IMR-90 (cell line): ENCODE measurements around the gene DNASE2B. TPM values are rescaled to one million over a fixed set of nuclear protein-coding genes. Genes with fewer than 3 reads are reported as not detected.

Experiments used
- ATAC-seq: fragments of 200-7000 bp; cut with Tn5 transposase; 2 replicates; pipeline ENCODE4 v1.9.1; 2020; ENCODE audit warnings: low read depth, mild to moderate bottlenecking, moderate library complexity
- BruUV-seq: library from RNA; stranded (reverse); fragments of 400-500 nt; replicated peaks from 2 replicates; lab custom pipeline; 2021; lab: Mats Ljungman, UMichigan
- CTCF ChIA-PET: fragments of 300-600 bp; formaldehyde crosslinking; extraction: SDS; loops from one replicate; lab custom pipeline; 2021; ENCODE audit warnings: antibody characterized with exemption; lab: Yijun Ruan, JAX
- POLR2A ChIA-PET: fragments of 300-600 bp; sonication (Branson Sonifier 250); formaldehyde crosslinking; loops from one replicate; lab custom pipeline; 2022; ENCODE audit warnings: antibody characterized with exemption; ENCODE audit not compliant: unreplicated experiment; lab: Charles Lee
- DNase-seq: peaks from one replicate; pipeline ENCODE4 v3.0.0; 2013
- H2AFZ ChIP-seq: replicated peaks from 2 replicates; pipeline ENCODE3; 2013; ENCODE audit warnings: low read length, mild to moderate bottlenecking; ENCODE audit not compliant: poor library complexity
- H2AK5ac ChIP-seq: 2 replicates; pipeline ENCODE4 v1.6.1; 2013; ENCODE audit warnings: low read depth, low read length, inconsistent platforms
- H2AK9ac ChIP-seq: replicated peaks from 2 replicates; pipeline ENCODE3; 2013; ENCODE audit warnings: mild to moderate bottlenecking, low read depth, low read length, moderate library complexity; ENCODE audit not compliant: poor library complexity
- H2BK120ac ChIP-seq: 2 replicates; pipeline ENCODE4 v1.6.1; 2013; ENCODE audit warnings: low read depth, low read length, inconsistent platforms
- H2BK15ac ChIP-seq: 3 replicates; pipeline ENCODE4 v1.6.1; 2013; ENCODE audit warnings: low read depth, low read length, inconsistent platforms
- H2BK20ac ChIP-seq: 2 replicates; pipeline ENCODE4 v1.6.1; 2013; ENCODE audit warnings: low read depth, mild to moderate bottlenecking, inconsistent platforms, low read length, moderate library complexity
- H2BK5ac ChIP-seq: 2 replicates; pipeline ENCODE4 v1.6.1; 2013; ENCODE audit warnings: mild to moderate bottlenecking, low read depth, low read length, inconsistent platforms; ENCODE audit not compliant: poor library complexity, severe bottlenecking
- H3K14ac ChIP-seq: replicated peaks from 2 replicates; pipeline ENCODE4 v1.6.1; 2013; ENCODE audit warnings: low read depth, low read length, inconsistent platforms
- H3K18ac ChIP-seq: 2 replicates; pipeline ENCODE4 v1.6.1; 2013; ENCODE audit warnings: low read depth, low read length, control low read depth
- H3K23ac ChIP-seq: 2 replicates; pipeline ENCODE4 v1.6.1; 2013; ENCODE audit warnings: low read depth, low read length, inconsistent platforms
- H3K27ac ChIP-seq: 2 replicates; pipeline ENCODE4 v1.5.1; 2013; ENCODE audit warnings: mild to moderate bottlenecking, control low read depth, low read length; ENCODE audit not compliant: insufficient read depth
- H3K27me3 ChIP-seq: 2 replicates; pipeline ENCODE4 v1.6.1; 2013; ENCODE audit warnings: low read length; ENCODE audit not compliant: control insufficient read depth, insufficient read depth
- H3K36me3 ChIP-seq: 2 replicates; pipeline ENCODE4 v1.6.1; 2013; ENCODE audit warnings: low read length, mixed read lengths; ENCODE audit not compliant: control insufficient read depth, insufficient read depth
- H3K4ac ChIP-seq: 2 replicates; pipeline ENCODE4 v1.6.1; 2013; ENCODE audit warnings: low read depth, low read length, inconsistent platforms
- H3K4me1 ChIP-seq: 2 replicates; pipeline ENCODE4 v1.6.1; 2013; ENCODE audit warnings: low read length, mixed read lengths; ENCODE audit not compliant: control insufficient read depth, insufficient read depth
- H3K4me2 ChIP-seq: 2 replicates; pipeline ENCODE4 v1.6.1; 2013; ENCODE audit warnings: low read depth, mild to moderate bottlenecking, control low read depth, low read length, moderate library complexity
- H3K4me3 ChIP-seq: 2 replicates; pipeline ENCODE4 v1.5.1; 2013; ENCODE audit warnings: low read depth, mild to moderate bottlenecking, control low read depth, low read length, moderate library complexity; ENCODE audit not compliant: insufficient read depth
- H3K56ac ChIP-seq: 2 replicates; pipeline ENCODE4 v1.6.1; 2013; ENCODE audit warnings: low read length, inconsistent platforms; ENCODE audit not compliant: insufficient read depth; ENCODE audit errors: extremely low read depth
- H3K79me1 ChIP-seq, 2 experiments: 2 replicates each; pipeline ENCODE4 v1.6.1; 2013; ENCODE audit warnings: low read length in 2 of 2, inconsistent platforms in 1 of 2, low read depth in 1 of 2
- H3K9ac ChIP-seq: 2 replicates; pipeline ENCODE4 v1.6.1; 2013; ENCODE audit warnings: low read depth, low read length, control low read depth
- H3K9me1 ChIP-seq: 2 replicates; pipeline ENCODE4 v1.6.1; 2013; ENCODE audit warnings: low read length, inconsistent platforms; ENCODE audit not compliant: insufficient read depth
- H3K9me3 ChIP-seq: 2 replicates; pipeline ENCODE4 v1.6.1; 2013; ENCODE audit warnings: low read length; ENCODE audit not compliant: control insufficient read depth, insufficient read depth
- H4K20me1 ChIP-seq: 2 replicates; pipeline ENCODE4 v1.6.1; 2013; ENCODE audit warnings: low read length, inconsistent platforms; ENCODE audit not compliant: insufficient read depth
- H4K5ac ChIP-seq: 2 replicates; pipeline ENCODE4 v1.6.1; 2013; ENCODE audit warnings: mild to moderate bottlenecking, low read depth, low read length, control low read depth
- H4K8ac ChIP-seq, 2 experiments: 2 replicates each; pipeline ENCODE4 v1.6.1; 2013; ENCODE audit warnings: low read depth in 2 of 2, low read length in 2 of 2, control low read depth in 1 of 2, inconsistent platforms in 1 of 2
- H4K91ac ChIP-seq: 2 replicates; pipeline ENCODE4 v1.6.1; 2013; ENCODE audit warnings: low read depth, low read length, inconsistent platforms; ENCODE audit not compliant: insufficient read depth
- CHD1 ChIP-seq: IDR thresholded peaks from 2 replicates; pipeline ENCODE4 v1.6.1; 2012; ENCODE audit warnings: low read depth, low read length, improper control_type of control experiment
- FOS ChIP-seq: fragments of 150-350 bp; IDR thresholded peaks from 2 replicates; pipeline ENCODE4 v1.6.1; 2016; ENCODE audit warnings: low read depth, low read length
- MXI1 ChIP-seq: IDR thresholded peaks from 2 replicates; pipeline ENCODE4 v1.6.1; 2012; ENCODE audit warnings: low read depth, mild to moderate bottlenecking, low read length, moderate library complexity, borderline replicate concordance
- NFE2L2 ChIP-seq: fragments of 150-350 bp; IDR thresholded peaks from 2 replicates; pipeline ENCODE4 v1.6.1; 2016; ENCODE audit warnings: low read depth, mild to moderate bottlenecking, low read length
- POLR2A ChIP-seq: IDR thresholded peaks from 2 replicates; pipeline ENCODE4 v1.6.1; 2012; ENCODE audit warnings: mild to moderate bottlenecking, low read depth, low read length
- RAD21 ChIP-seq: IDR thresholded peaks from 2 replicates; pipeline ENCODE4 v1.6.1; 2012; ENCODE audit warnings: low read length, improper control_type of control experiment
- RCOR1 ChIP-seq: IDR thresholded peaks from 2 replicates; pipeline ENCODE4 v1.6.1; 2012; ENCODE audit warnings: mild to moderate bottlenecking, low read length, improper control_type of control experiment; ENCODE audit not compliant: insufficient replicate concordance
- SMC3 ChIP-seq: fragments of 150-350 bp; IDR thresholded peaks from 2 replicates; pipeline ENCODE4 v1.6.1; 2016; ENCODE audit warnings: low read depth, mild to moderate bottlenecking, antibody characterized with exemption, low read length, moderate library complexity
- WGBS, 2 experiments: methylation state at CpG; one replicate each; pipeline versions ENCODE4 v1.1.5 to v1.1.7; 2013; ENCODE audit warnings: missing lambda C conversion rate in 2 of 2; ENCODE audit not compliant: insufficient read length in 1 of 2; ENCODE audit errors: extremely low coverage in 2 of 2; 5-methylcytosine and 5-hydroxymethylcytosine counted together
- dilution Hi-C: fragments of 300-500 bp; cut with HindIII; formaldehyde crosslinking; loops from one replicate; pipeline ENCODE4 v1.14.3; 2018; ENCODE audit warnings: low sequenced_read_pairs; ENCODE audit not compliant: unreplicated experiment
- in situ Hi-C: fragments of 300-500 bp; cut with MboI; formaldehyde crosslinking; loops from 3 replicates; pipeline ENCODE4 v1.14.3; 2019; ENCODE audit warnings: low sequenced_read_pairs, inconsistent platforms, mixed read lengths
- intact Hi-C: fragments of 100-400 bp; cut with micrococcal nuclease; formaldehyde crosslinking; loops from 2 replicates; pipeline ENCODE4 v1.10.0; 2022
- polyA plus RNA-seq, 3 experiments: library from polyadenylated mRNA; depleted of rRNA; stranded (reverse); fragments of >200 nt; gene quantifications; 2 replicates each; pipeline ENCODE4 v1.2.3, GENCODE V29; 2012; ENCODE audit warnings: low replicate concordance in 1 of 3
- total RNA-seq: library from RNA; depleted of rRNA; stranded (reverse); fragments of >200 nt; gene quantifications from 2 replicates; pipeline ENCODE4 v1.2.3, GENCODE V29; 2012
- TF ChIP-seq, protein P1 (sequence below): conservative IDR thresholded peaks from 2 replicates; pipeline ENCODE4 v1.5.1; 2012; ENCODE audit warnings: mild to moderate bottlenecking, low read depth, low read length, improper control_type of control experiment
- TF ChIP-seq, protein P2 (sequence below): fragments of 150-350 bp; IDR thresholded peaks from 2 replicates; pipeline ENCODE4 v1.6.1; 2016; ENCODE audit warnings: low read depth, mild to moderate bottlenecking, low read length, moderate library complexity, borderline replicate concordance

The DNASE2B gene
- total and polyA plus RNA-seq, 2 of the 4 experiments (the other 2 are of a cell fraction): not detected

DNA sequence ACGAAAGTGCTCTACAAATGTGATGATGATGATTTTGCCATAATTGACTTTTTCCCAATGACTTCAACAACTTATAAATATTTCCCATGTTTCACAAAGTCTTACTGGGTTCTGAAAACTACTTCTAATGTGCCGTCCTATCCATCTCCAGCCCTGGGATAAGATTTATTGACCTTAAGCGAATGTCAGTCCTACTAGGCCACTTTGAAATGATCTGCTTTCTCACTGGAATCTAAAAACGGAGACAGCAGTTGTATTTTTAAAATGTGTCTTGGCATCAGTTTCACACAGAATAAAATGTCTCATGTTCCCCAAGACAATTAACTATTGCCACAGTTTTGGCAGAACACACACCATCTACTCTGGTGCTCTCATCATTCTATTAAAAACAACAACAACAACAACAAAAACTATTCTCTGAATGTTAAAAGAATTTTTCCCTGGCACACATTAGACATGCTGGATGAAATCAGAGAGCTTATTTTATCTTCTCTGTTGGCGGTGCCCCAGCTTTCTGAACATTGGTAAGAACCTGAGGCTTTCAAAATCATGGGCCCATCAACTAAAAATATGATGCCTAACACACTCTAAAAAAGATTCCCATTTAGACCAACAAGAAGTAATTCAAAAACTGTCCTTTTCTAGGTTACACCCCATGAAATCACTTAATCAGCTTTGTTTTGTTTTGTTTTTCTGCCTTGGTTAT lies 23.1 kb upstream of the DNASE2B start:
- Histone ChIP-seq H2AK5ac (no peak overlapping the region), H3K4me3 (no peak overlapping the region), H4K5ac (no peak overlapping the region), H3K4ac (no peak overlapping the region), H2BK15ac (no peak overlapping the region), H4K91ac (no peak overlapping the region), H3K79me1 (no peaks in the 10 kb centered on the region), H2AK9ac (no peak overlapping the region), H3K27me3 (no peaks in the 10 kb centered on the region), H4K8ac (no peak overlapping the region), H3K27ac (no peak overlapping the region), H3K4me1 (peaks cover 20% of the 10 kb centered on the region), H3K18ac (no peak overlapping the region), H4K20me1 (no peaks in the 10 kb centered on the region), H2BK5ac (no peak overlapping the region), H3K14ac (no peak overlapping the region), H2BK20ac (no peak overlapping the region), H3K36me3 (no peaks in the 10 kb centered on the region), H3K4me2 (no peak overlapping the region), H3K23ac (no peak overlapping the region), H3K9me1 (peaks cover 5% of the 10 kb centered on the region), H2AFZ (no peak overlapping the region), H3K9me3 (no peaks in the 10 kb centered on the region), H3K56ac (no peak overlapping the region), H3K9ac (no peak overlapping the region), H2BK120ac (no peak overlapping the region)
- TF ChIP-seq, protein P1, sequence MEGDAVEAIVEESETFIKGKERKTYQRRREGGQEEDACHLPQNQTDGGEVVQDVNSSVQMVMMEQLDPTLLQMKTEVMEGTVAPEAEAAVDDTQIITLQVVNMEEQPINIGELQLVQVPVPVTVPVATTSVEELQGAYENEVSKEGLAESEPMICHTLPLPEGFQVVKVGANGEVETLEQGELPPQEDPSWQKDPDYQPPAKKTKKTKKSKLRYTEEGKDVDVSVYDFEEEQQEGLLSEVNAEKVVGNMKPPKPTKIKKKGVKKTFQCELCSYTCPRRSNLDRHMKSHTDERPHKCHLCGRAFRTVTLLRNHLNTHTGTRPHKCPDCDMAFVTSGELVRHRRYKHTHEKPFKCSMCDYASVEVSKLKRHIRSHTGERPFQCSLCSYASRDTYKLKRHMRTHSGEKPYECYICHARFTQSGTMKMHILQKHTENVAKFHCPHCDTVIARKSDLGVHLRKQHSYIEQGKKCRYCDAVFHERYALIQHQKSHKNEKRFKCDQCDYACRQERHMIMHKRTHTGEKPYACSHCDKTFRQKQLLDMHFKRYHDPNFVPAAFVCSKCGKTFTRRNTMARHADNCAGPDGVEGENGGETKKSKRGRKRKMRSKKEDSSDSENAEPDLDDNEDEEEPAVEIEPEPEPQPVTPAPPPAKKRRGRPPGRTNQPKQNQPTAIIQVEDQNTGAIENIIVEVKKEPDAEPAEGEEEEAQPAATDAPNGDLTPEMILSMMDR: no peak
- TF ChIP-seq RCOR1 (no peak), NFE2L2 (no peak), SMC3 (no peak), FOS (no peak), MXI1 (no peak), CHD1 (no peak), POLR2A (no peak), RAD21 (no peak)
- TF ChIP-seq, protein P2, sequence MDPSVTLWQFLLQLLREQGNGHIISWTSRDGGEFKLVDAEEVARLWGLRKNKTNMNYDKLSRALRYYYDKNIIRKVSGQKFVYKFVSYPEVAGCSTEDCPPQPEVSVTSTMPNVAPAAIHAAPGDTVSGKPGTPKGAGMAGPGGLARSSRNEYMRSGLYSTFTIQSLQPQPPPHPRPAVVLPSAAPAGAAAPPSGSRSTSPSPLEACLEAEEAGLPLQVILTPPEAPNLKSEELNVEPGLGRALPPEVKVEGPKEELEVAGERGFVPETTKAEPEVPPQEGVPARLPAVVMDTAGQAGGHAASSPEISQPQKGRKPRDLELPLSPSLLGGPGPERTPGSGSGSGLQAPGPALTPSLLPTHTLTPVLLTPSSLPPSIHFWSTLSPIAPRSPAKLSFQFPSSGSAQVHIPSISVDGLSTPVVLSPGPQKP: no peak
- intact Hi-C loops: loop anchor here (5.0 kb wide), 3 partner anchors 57 to 123 kb away; partner anchors contain the start of gene SAMD13
- BruUV-seq: no TSS peak
- POLR2A ChIA-PET: no interaction called here
- CTCF ChIA-PET: no interaction called here
- in situ Hi-C loops: no loop called here
- WGBS, 2 experiments: no CpG with 5 or more reads among the region's 5 CpGs
- DNase-seq (no peak), ATAC-seq (no peak)
- dilution Hi-C loops: no loop called here
